Mononuclear cell (primary cell): Measurements from ENCODE around the gene PIP4K2A. TPM values are rescaled to one million over a fixed set of nuclear protein-coding genes. Genes with fewer than 3 reads are reported as not detected.
A peak's percentile ranks its signal among the peaks of the same experiment; 100 is the strongest.
"Not testable (repeated sequence)": the region's sequence is repeated elsewhere in the genome, so short reads cannot be mapped to it uniquely, and the experiment has no call there.

Experiments
- H3K27me3 ChIP-seq: 2 replicates; pipeline ENCODE4 v1.6.0; 2011; ENCODE audit warnings: low read length, control low read depth; ENCODE audit not compliant: insufficient read depth
- H3K4me1 ChIP-seq: 2 replicates; pipeline ENCODE4 v1.5.1; 2011; ENCODE audit warnings: mild to moderate bottlenecking, low read length, control low read depth; ENCODE audit not compliant: insufficient read depth
- H3K4me3 ChIP-seq: 2 replicates; pipeline ENCODE4 v1.5.1; 2011; ENCODE audit warnings: mild to moderate bottlenecking, low read length, moderate library complexity
- H3K9me3 ChIP-seq: 2 replicates; pipeline ENCODE4 v1.5.1; 2011; ENCODE audit warnings: low read depth, mild to moderate bottlenecking, control low read depth, low read length
- total RNA-seq: library from RNA; depleted of rRNA; stranded (reverse); fragments of >200 nt; gene quantifications from one replicate; pipeline ENCODE4 v1.2.3, GENCODE V29; 2012

PIP4K2A gene
- total RNA-seq, 1 donor: 126 TPM

GRCh38 chr10:22727663-22728062, 13.3 kb upstream of the PIP4K2A start:
- H3K4me1 ChIP-seq: peaks cover 28% of the 10 kb centered on the region
- no peaks in the 10 kb centered on the region for H3K9me3 ChIP-seq
- no peaks in the 10 kb centered on the region for H3K27me3 ChIP-seq
- H3K4me3 ChIP-seq: no peak overlapping the region

DNA sequence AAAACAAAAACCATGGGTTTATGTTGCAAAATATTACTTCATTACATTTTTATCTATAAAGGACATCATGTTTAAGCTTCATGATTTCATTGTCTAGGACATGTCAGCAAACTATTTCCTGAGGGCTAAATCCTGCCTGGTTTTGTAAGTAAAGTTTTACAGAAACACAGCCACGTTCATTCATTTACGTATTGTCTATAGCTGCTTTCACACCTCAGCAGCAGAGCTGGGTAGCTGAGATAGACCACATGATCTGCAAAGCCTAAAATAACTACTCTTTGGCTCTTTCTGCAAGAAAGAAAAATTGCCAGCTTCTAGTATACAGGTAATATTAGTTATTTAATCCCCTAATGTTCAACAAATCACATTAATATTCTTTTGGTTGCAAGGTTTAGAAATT, 12.7 kb upstream of the PIP4K2A start:
- no peaks in the 10 kb centered on the region for H3K9me3 ChIP-seq

DNA sequence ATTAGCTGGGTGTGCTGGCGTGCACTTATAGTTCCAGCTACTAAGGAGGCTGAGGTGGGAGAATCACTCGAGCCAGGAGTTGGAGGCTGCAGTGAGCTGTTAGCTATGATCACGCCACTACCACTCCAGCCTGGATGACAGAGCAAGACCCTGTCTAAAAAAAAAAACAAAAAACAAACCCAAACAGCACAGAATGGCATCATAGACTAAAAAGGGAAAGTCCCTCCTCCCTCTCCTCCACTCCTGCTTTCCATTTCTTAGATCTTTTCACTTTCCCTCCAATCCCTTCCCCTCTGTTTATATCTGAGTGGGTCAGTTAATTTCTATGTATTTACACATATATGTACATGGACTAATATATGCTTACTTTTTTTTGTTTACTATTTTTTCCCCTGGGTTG, 10.4 kb upstream of the PIP4K2A start:
- H3K4me3 ChIP-seq: no peak overlapping the region
- H3K9me3 ChIP-seq: no peaks in the 10 kb centered on the region
- no peaks in the 10 kb centered on the region for H3K27me3 ChIP-seq
- peaks cover 34% of the 10 kb centered on the region for H3K4me1 ChIP-seq

More for the DNA sequence above, 12.7 kb upstream of the PIP4K2A start:
- Histone ChIP-seq H3K27me3 (no peaks in the 10 kb centered on the region), H3K4me1 (peaks cover 31% of the 10 kb centered on the region), H3K4me3 (no peak overlapping the region)

DNA sequence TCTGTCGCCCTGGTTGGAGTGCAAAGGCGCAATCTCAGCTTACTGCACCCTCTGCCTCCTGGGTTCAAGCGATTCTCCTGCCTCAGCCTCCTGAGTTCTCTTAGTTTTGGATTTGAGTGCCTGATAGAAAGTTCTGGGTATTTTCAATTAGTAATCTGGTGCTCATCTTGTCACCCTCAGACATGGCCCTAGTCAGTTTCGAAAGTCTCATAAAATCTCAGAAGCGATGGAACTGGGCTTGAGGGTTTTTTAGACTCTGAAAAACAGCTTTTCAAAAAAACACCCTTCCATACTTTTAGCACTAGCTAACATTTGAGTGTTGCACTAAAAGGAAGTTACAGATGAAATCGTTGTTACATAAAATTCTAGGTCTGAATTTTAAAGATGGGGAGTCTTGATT, 9.4 kb upstream of the PIP4K2A start:
- no peaks in the 10 kb centered on the region for H3K27me3 ChIP-seq
- H3K4me1 ChIP-seq: peaks cover 33% of the 10 kb centered on the region
- no peaks in the 10 kb centered on the region for H3K9me3 ChIP-seq
- H3K4me3 ChIP-seq: no peak overlapping the region

DNA sequence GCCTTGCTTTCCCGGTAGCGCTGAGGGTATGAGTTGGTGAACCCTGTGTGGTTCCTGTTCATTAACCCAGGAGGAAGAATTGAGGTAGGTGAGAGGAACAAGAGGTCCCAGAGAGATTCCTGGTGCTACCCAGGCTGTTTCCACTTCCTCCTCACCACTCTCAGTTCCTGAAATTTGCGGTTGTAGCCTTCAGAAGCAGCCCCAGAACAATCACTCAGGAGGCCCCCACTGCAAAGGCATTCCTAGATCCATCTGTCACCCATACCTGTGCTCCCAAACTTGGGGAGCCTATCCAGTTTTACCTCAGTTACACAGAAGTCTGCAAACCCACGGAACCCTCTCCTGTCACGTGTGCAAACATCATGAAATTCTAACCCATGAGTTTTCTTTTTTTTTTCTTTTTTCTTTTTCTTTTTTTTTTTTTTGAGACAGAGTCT, 9.0 kb upstream of the PIP4K2A start:
- no peak overlapping the region for H3K4me3 ChIP-seq
- H3K9me3 ChIP-seq: no peaks in the 10 kb centered on the region

DNA sequence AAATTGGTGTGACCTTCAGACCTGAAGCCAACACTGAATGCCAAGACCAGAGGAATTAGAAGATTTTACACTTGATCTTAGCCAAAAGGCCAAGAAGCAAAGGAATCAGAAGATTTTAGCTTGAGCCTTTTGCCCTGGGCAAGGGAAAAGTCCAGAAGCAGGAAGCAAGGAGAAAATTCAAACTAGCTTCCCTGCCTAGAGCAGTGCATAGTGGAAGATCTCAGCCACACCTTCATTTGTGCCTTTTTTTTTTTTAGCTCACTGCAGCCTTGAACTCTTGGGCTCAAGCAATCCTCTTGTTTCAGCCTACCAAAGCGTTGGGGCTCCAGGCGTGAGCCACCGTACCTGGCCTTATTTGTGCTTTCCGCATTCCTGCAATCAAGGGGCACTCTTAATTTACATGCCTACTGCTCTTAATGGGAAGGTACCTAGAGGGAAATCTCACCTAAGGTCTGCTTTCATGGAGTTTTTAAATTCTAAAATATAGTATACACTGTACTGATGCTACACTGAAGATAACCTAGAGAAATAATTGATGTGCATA, 8.3 kb upstream of the PIP4K2A start:
- peaks cover 28% of the 10 kb centered on the region for H3K4me1 ChIP-seq
- no peaks in the 10 kb centered on the region for H3K27me3 ChIP-seq
- no peak overlapping the region for H3K4me3 ChIP-seq
- H3K9me3 ChIP-seq: no peaks in the 10 kb centered on the region

More for the DNA sequence above, 9.0 kb upstream of the PIP4K2A start:
- no peaks in the 10 kb centered on the region for H3K27me3 ChIP-seq
- H3K4me1 ChIP-seq: peaks cover 28% of the 10 kb centered on the region

DNA sequence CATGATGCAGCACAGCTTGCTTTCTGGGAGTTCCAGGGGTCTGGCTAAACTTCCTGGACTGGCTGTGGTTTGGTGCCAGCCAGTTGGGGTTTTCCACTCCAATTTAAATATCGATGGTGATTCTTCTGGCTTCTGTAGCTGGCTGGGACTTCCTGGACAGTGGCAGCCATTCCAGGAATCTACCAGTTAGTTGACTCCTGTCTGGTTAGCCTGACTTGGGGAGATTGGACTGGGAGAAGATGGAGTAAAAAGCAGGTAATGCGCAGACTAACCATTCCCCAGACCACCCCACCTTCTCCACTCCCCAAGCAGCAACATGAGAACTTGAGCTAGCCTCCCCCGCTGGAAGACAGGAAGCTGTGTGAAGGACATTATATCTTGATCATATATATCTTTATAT, 6.3 kb upstream of the PIP4K2A start:
- Histone ChIP-seq H3K4me1 (peaks cover 28% of the 10 kb centered on the region), H3K27me3 (no peaks in the 10 kb centered on the region), H3K9me3 (no peaks in the 10 kb centered on the region), H3K4me3 (no peak overlapping the region)

DNA sequence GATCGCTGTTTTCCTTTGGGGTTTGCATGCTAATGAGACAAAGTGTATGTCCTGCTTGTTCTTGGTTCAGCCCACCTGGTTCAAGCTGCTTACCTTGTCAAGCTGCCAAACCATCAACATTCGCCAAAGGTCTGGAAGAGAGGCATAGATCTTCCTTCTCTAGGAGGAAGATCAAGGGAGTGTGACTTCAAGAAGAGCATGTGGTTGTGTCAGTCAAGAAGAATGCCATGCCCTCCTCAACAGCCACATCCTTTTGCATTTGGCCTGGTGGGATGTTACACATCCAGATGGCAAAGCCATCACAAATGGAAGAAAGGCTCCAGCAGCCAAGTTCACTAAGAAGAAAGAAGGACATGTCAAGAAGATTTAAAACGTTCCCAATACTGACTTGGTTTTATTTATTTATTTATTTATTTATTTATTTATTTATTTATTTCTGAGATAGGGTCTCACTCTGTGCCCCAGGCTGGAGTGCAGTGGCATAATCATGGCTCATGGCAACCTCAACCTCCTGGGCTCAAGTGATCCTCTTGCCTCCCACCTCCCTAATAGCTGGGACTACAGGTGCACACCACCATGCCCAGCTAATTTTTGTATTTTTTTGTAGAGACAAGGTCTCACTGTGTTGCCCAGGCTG, 5.1 kb upstream of the PIP4K2A start:
- Histone ChIP-seq H3K27me3 (no peaks in the 10 kb centered on the region), H3K4me3 (no peak overlapping the region), H3K9me3 (no peaks in the 10 kb centered on the region), H3K4me1 (peaks cover 31% of the 10 kb centered on the region)

GRCh38 chr10:22718659-22719058, 4.3 kb upstream of the PIP4K2A start:
- H3K4me1 ChIP-seq: peaks cover 23% of the 10 kb centered on the region
- H3K9me3 ChIP-seq, H3K27me3 ChIP-seq, H3K4me3 ChIP-seq: not testable (repeated sequence)

GRCh38 chr10:22717728-22718127, 3.4 kb upstream of the PIP4K2A start:
- Histone ChIP-seq H3K27me3 (no peaks in the 10 kb centered on the region), H3K4me3 (no peak overlapping the region), H3K4me1 (peaks cover 16% of the 10 kb centered on the region), H3K9me3 (no peaks in the 10 kb centered on the region)

DNA sequence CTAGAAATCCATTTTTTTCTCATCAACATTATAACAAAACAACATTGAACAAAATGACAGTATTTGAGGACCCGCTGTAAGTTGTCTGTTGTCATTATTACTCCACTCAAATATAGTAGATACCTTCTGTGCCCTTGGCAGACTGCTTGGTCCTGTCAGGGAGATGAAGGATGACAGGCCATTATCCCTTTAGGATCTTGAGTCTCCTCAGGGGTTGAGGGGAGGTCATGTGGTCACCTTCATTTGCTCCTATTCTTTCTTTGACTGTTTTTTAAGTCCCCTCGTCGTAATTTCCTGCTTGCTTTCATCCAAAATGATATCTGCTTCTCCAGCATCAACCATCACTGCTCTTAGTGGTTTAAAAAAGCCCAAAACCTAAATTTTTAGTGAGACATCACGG, 2.6 kb upstream of the PIP4K2A start:
- no peaks in the 10 kb centered on the region for H3K27me3 ChIP-seq
- H3K9me3 ChIP-seq: no peaks in the 10 kb centered on the region
- H3K4me3 ChIP-seq: no peak overlapping the region
- peaks cover 13% of the 10 kb centered on the region for H3K4me1 ChIP-seq

GRCh38 chr10:22715290-22715625, 880 bp upstream of the PIP4K2A start:
- H3K4me3 ChIP-seq: no peak overlapping the region

DNA sequence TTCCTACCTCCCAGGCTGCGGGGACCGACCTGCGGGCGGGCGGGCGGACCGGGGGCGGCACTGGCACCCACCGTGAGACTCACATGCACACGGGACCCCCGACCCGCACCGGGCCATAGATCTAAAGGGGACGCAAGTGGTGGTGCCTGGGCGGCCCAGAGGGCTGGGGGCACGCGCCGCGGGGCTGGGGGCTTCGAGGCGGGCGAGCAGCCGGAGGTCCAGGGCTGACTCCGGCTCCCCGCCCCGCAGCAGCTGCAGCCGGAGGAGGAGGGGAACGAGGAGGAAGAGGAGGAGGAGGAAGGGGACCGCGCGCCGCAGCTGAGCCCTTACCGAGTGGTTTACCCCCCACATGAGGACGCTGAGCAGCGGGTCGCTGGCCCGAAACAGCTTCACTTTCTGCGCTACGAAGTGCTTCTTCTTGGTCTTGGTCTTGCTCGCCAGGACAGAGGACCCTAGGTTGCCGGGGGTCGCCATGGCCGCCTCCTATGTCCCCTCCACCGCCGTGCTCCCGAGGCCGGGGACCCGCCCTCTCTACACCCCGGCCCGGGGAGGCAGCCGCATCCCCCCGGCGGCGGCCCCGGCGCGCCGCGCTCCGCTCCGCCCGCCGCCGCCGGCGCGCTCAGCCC, 412 bp downstream of the PIP4K2A start:
- peaks cover 25% of the 10 kb centered on the region for H3K4me1 ChIP-seq
- no peaks in the 10 kb centered on the region for H3K9me3 ChIP-seq
- no peaks in the 10 kb centered on the region for H3K27me3 ChIP-seq
- H3K4me3 ChIP-seq: peak overlapping the region; percentile 89

More at GRCh38 chr10:22715290-22715625, 880 bp upstream of the PIP4K2A start:
- H3K27me3 ChIP-seq: no peaks in the 10 kb centered on the region
- peaks cover 21% of the 10 kb centered on the region for H3K4me1 ChIP-seq
- H3K9me3 ChIP-seq: no peaks in the 10 kb centered on the region

GRCh38 chr10:22712956-22713852, 1.2 kb downstream of the PIP4K2A start:
- no peaks in the 10 kb centered on the region for H3K27me3 ChIP-seq
- peak overlapping the region; percentile 89 for H3K4me3 ChIP-seq
- peaks cover 33% of the 10 kb centered on the region for H3K4me1 ChIP-seq
- H3K9me3 ChIP-seq: no peaks in the 10 kb centered on the region
